HCT116 (cell line): ENCODE data around the gene THRAP3.

Source experiments
- CTCF ChIP-seq, 3 experiments: fragments of 200-600 bp in 1 of 3; sonication (generic) in 1 of 3; IDR thresholded peaks in 2 of 3; conservative IDR thresholded peaks in 1 of 3; 2 replicates each; pipeline ENCODE4 v1.5.1; 2012 to 2017; ENCODE audit warnings: low read depth in 2 of 3, low read length in 2 of 3, antibody characterized with exemption in 1 of 3, borderline replicate concordance in 1 of 3, control low read depth in 1 of 3, mild to moderate bottlenecking in 1 of 3, mixed read lengths in 1 of 3, mixed run types in 1 of 3, moderate library complexity in 1 of 3; ENCODE audit not compliant: insufficient read depth in 1 of 3
- EZH2 ChIP-seq: fragments of 200-600 bp; sonication (generic); IDR thresholded peaks from 2 replicates; pipeline ENCODE4 v1.6.1; 2017; ENCODE audit warnings: antibody characterized with exemption, mixed run types
- POLR2A ChIP-seq: IDR thresholded peaks from 2 replicates; pipeline ENCODE4 v1.7.0; 2011; ENCODE audit warnings: borderline replicate concordance; ENCODE audit not compliant: insufficient read depth, insufficient read length; ENCODE audit errors: extremely low read depth
- POLR2AphosphoS5 ChIP-seq: IDR thresholded peaks from 2 replicates; pipeline ENCODE4 v1.6.1; 2011; ENCODE audit warnings: mild to moderate bottlenecking, low read depth, low read length, moderate library complexity
- REST ChIP-seq: IDR thresholded peaks from 2 replicates; pipeline ENCODE4 v1.6.1; 2012; ENCODE audit warnings: low read depth

- TF ChIP-seq CTCF (IDR thresholded peaks at IDR 0.05 in 2 of 3, conservative IDR thresholded peaks at IDR 0.05 in 1 of 3; ENCODE audit: borderline replicate concordance in 1 of 3, insufficient read depth in 1 of 3, low read depth in 2 of 3, low read length in 2 of 3) = no peak
- TF ChIP-seq POLR2AphosphoS5 = no peak
- TF ChIP-seq EZH2 = no peak
- TF ChIP-seq POLR2A = no peak
- no peak for TF ChIP-seq REST
These were observed 76.3 kb downstream of the THRAP3 start for GRCh38 chr1:36300526-36300925.
